AG04449 (cell line): ENCODE measurements around the gene WDR93.
"Not testable (repeated sequence)": the region's sequence is repeated elsewhere in the genome, so short reads cannot be mapped to it uniquely, and the experiment has no call there.

Experiments used
- CTCF ChIA-PET: fragments of 350-600 bp; formaldehyde crosslinking; extraction: SDS; loops from one replicate; lab custom pipeline; 2021; ENCODE audit warnings: antibody characterized with exemption; lab: Yijun Ruan, JAX
- POLR2A ChIA-PET: fragments of 400-600, 350-600 bp; formaldehyde crosslinking; extraction: SDS; loops from one replicate; lab custom pipeline; 2020; ENCODE audit warnings: antibody characterized with exemption, inconsistent platforms; lab: Yijun Ruan, JAX
- DNase-seq: peaks from one replicate; pipeline ENCODE4 v3.0.0-alpha.2; 2010; ENCODE audit warnings: low read depth, low spot score
- H3K4me3 ChIP-seq: 2 replicates; pipeline ENCODE4 v1.5.1; 2011; ENCODE audit warnings: low read depth, mild to moderate bottlenecking, control low read depth, low read length
- TF ChIP-seq, protein P1 (sequence below): IDR thresholded peaks from one replicate; pipeline ENCODE4 v1.5.1; 2011; ENCODE audit warnings: mild to moderate bottlenecking, moderate library complexity, low read length, control low read depth, inconsistent platforms; ENCODE audit not compliant: insufficient read depth; ENCODE audit errors: missing control alignments

Gene WDR93

DNA sequence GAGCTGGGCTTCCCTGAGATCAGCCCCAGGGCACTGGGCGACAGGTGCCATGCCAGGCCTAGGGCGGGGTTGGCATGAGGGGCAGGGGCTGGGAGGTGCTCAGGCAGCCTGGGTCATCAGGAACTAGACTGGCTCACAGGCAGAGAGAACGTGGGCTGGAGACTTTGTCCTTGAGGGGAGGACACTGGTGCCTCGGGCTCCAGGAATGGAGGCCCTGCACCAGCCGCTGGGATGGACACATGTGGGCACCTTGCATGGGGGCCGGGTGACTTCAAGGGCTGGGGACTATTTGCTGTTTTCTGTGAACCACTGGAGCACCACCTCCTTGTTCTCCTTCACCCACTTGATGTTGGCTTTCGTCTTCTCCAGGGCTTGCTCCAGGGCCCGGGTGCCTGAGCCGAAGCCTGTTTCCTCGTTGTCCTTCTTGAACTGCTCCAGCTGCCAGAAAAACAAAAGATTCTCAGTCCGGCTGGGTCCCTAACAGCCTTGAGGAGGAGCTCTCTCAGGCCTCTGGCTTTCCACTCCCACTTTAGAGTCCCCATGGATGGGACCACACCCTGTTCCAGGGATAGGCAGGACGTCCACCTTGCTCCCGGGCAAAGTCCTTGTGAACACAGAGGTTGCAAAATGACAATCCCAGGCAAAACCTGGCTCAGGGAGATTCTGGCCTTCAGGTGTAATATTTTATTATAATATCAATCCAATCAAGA, 94.6 kb downstream of the WDR93 start:
- DNase-seq: no peak
- H3K4me3 ChIP-seq: no peak overlapping the region
- TF ChIP-seq, protein P1, sequence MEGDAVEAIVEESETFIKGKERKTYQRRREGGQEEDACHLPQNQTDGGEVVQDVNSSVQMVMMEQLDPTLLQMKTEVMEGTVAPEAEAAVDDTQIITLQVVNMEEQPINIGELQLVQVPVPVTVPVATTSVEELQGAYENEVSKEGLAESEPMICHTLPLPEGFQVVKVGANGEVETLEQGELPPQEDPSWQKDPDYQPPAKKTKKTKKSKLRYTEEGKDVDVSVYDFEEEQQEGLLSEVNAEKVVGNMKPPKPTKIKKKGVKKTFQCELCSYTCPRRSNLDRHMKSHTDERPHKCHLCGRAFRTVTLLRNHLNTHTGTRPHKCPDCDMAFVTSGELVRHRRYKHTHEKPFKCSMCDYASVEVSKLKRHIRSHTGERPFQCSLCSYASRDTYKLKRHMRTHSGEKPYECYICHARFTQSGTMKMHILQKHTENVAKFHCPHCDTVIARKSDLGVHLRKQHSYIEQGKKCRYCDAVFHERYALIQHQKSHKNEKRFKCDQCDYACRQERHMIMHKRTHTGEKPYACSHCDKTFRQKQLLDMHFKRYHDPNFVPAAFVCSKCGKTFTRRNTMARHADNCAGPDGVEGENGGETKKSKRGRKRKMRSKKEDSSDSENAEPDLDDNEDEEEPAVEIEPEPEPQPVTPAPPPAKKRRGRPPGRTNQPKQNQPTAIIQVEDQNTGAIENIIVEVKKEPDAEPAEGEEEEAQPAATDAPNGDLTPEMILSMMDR: no peak
- POLR2A ChIA-PET: no interaction called here
- CTCF ChIA-PET: no interaction called here

DNA sequence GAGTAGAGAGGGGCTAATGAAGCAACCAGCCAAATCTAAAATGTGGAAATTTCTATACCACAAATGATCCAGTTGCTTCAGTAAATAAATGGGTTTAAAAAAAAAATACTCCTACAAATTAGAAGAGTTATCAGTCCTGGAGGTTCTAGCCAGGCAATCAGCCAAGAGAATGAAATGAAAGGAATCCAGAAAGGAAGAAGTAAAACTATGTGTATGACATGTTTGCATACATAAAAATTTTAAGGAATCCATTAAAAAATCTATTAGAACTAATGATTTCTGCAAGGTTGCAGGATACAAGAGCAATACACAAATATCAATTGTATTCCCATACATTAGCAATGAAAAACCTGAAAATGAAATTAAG, 95.1 kb downstream of the WDR93 start:
- peak; percentile 42 for DNase-seq
- ChIA-PET CTCF (no interaction called here), POLR2A (no interaction called here)
- H3K4me3 ChIP-seq: no peak overlapping the region
- TF ChIP-seq, protein P1: no peak

DNA sequence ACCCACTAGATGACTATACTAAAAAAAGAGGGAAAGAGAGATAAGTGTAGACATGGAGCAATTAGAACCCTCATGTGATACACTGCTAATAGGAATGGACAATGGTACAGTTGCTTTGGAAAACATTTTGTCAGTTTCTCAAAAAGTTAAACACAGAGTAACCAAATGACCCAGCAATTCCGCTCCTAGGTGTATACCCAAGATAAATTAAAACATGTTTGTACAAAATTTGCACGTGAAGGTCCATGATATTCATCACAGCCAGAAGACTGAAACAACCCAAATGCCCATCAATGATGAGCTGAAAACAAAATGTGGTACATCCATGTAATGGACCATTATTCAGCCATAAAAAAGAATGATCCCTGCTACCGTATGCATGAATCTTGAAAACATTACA, 97.3 kb downstream of the WDR93 start:
- DNase-seq: no peak
- TF ChIP-seq, protein P1: no peak
- no peak overlapping the region for H3K4me3 ChIP-seq
- ChIA-PET POLR2A (no interaction called here), CTCF (interaction anchor here (1.1 to 1.7 kb wide), 2 partner anchors 87 to 100 kb away, joined by 3 to 5 read pairs; no protein-coding TSS in a partner anchor)

DNA sequence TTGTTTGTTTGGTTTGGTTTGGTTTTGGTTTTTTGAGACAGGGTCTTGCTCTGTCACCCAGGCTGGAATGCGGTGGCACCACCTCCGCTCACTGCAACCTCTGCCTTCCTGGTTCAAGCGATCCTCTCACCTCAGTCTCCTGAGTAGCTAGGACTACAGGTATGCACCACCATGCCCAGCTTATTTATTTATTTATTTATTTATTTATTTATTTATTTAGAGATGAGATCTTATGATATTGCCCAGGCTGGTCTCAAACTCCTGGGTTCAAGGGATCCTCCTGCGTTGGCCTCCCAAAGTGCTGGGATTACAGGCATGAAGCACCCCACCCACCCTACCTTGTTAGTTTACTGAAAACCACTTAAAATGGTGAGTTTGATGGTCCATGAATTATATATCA, 98.0 kb downstream of the WDR93 start:
- CTCF ChIA-PET: interaction anchor here (1.1 to 1.7 kb wide), 2 partner anchors 86 to 100 kb away, joined by 3 to 5 read pairs; no protein-coding TSS in a partner anchor
- not testable (repeated sequence) for DNase-seq

DNA sequence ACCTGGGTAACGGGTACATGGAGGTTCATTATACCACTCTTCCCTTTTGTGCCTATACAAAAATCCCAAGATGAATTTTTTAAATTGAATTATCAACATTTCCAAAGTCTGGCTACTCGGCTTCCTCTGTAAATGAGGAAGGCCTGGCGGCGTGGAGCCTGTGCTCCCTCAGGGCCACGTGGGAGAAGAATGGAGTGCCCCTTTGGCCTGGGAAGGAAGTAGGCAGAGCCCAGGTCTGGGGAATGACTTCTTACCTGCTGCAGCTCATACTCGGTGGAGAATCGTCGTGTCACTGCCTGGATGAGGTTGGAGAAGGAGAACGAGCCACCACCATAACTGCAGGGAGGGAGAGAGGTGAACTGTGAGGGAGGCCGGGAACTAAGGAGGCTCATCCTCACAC, 99.6 kb downstream of the WDR93 start:
- POLR2A ChIA-PET: no interaction called here

More for the DNA sequence above, 98.0 kb downstream of the WDR93 start:
- H3K4me3 ChIP-seq, POLR2A ChIA-PET: not testable (repeated sequence)

DNA sequence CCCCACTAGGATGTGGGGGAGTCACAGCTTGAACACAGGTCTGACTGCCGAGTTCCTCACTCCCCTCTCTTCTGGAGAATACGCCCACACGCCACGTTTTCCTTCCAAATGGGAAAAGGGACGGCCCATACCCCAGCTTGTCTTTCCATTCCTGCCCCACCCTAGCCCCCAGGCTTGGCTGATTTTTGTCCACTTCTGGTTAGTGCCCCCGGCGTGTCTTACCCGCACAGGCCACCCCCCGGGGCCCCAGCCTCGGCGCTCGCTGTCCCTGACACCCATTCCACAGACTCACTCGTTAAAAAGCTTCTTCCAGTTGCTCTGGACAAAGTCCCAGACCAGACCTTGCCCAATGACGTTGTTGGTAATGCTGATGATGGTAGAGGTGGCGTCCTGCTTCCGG, 100.0 kb downstream of the WDR93 start:
- no peak for DNase-seq
- CTCF ChIA-PET: interaction anchor here (1.2 kb wide), 1 partner anchor 84 kb away, joined by 3 read pairs; no protein-coding TSS in a partner anchor
- POLR2A ChIA-PET: interaction anchor here (0.7 kb wide), 1 partner anchor 8 kb away, joined by 3 read pairs; no protein-coding TSS in a partner anchor
- TF ChIP-seq, protein P1: no peak
- H3K4me3 ChIP-seq: no peak overlapping the region

More for the DNA sequence above, 99.6 kb downstream of the WDR93 start:
- CTCF ChIA-PET: interaction anchor here (1.4 kb wide), 1 partner anchor 29 kb away, joined by 5 read pairs; no protein-coding TSS in a partner anchor
- no peak overlapping the region for H3K4me3 ChIP-seq
- TF ChIP-seq, protein P1: no peak
- DNase-seq: no peak
